Measurements from ENCODE around the gene ALPI.
"Not testable (repeated sequence)": the region's sequence is repeated elsewhere in the genome, so short reads cannot be mapped to it uniquely, and the experiment has no call there.

Gene ALPI

DNA sequence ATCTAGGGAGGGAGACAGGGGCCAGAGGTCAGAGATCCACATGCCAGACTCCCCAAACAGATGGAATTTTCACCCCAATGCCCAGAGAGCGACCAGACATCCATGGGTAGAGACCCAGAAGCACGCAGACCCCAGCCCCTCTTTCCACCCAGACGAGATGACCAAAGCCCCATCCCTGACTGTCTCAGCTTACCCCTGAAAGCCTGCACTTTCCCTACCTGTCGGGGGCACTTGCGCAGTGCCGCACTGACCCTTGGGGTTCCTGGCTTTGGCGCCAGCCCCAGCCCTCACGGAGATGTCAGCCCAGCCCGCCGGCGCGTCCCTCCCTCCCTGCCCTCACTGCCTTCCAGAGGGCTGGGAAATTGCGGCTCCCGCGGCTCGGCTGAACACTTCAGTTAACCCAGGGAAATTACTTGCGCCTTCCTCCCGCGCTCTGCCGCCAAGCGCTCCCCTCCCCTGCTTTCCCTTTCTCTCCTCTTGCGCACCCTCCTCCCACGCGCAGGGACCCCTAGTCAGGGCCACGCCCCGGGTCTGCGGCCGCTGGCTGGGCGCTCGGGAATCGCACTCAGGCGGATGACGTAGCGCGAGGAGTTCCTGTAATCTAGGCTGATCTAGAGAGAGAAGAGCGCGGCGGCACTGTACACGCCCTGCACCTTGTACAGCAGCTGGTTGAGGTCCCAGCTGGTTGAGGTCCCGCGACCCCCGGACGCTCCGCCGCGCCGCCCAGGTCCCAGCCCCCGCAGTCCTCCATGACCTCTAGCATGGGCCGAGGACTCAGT is 37.3 kb upstream of the ALPI start:
- H3K4me3 ChIP-seq (ENCODE audit: control insufficient read depth, low read depth, low read length), result peak overlapping the region; percentile 9
- DNase-seq (ENCODE audit: low read depth), result no peak
- TF ChIP-seq CTCF (IDR thresholded peaks at IDR 0.05; ENCODE audit: control insufficient read depth, insufficient read depth, low read depth, low read length, missing control alignments), result no peak

GRCh38 chr2:232419245-232420072 is 36.5 kb upstream of the ALPI start:
- TF ChIP-seq CTCF (IDR thresholded peaks at IDR 0.05; ENCODE audit: control insufficient read depth, insufficient read depth, low read depth, low read length, missing control alignments), result no peak
- no peak overlapping the region for H3K4me3 ChIP-seq (ENCODE audit: control insufficient read depth, low read depth, low read length)
- DNase-seq (ENCODE audit: low read depth), result no peak

GRCh38 chr2:232420073-232420454 is 35.9 kb upstream of the ALPI start:
- no peak for TF ChIP-seq CTCF (IDR thresholded peaks at IDR 0.05; ENCODE audit: control insufficient read depth, insufficient read depth, low read depth, low read length, missing control alignments)
- no peak overlapping the region for H3K4me3 ChIP-seq (ENCODE audit: control insufficient read depth, low read depth, low read length)
- DNase-seq (ENCODE audit: low read depth), result no peak

GRCh38 chr2:232420463-232421188 is 35.3 kb upstream of the ALPI start:
- no peak overlapping the region for H3K4me3 ChIP-seq (ENCODE audit: control insufficient read depth, low read depth, low read length)
- DNase-seq (ENCODE audit: low read depth), result no peak
- no peak for TF ChIP-seq CTCF (IDR thresholded peaks at IDR 0.05; ENCODE audit: control insufficient read depth, insufficient read depth, low read depth, low read length, missing control alignments)

DNA sequence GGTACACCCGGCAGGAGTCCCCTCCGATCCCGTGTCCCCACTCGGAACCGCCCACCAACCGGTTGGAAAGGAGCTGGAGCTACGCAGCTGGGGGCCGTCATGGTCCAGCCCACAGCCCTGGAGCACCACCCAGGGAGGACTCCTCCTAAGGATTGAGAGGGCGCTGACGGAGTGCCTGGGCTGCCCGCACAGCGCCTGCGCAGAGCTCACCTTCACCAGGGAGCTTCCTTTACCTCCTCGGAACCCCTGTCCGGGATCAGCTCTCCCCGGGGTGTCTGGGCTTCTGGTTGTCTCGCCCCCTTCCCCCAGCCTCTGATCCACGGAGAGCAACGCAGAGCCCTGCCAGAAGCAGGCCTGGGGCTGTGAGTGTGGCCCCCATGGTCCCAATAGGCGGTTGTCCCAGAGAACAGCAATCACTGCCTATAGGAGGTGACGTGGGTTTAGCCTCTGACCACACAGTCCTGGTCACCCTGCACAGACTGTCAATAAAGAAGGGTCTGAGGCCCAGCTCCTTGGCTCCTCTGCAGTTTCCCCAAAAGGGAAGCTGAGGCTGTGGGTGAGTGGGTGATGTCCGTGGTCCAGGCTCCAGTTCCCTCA is 34.7 kb upstream of the ALPI start:
- H3K4me3 ChIP-seq (ENCODE audit: control insufficient read depth, low read depth, low read length), result no peak overlapping the region
- no peak for DNase-seq (ENCODE audit: low read depth)
- TF ChIP-seq CTCF (IDR thresholded peaks at IDR 0.05; ENCODE audit: control insufficient read depth, insufficient read depth, low read depth, low read length, missing control alignments), result no peak

- TF ChIP-seq CTCF (IDR thresholded peaks at IDR 0.05; ENCODE audit: control insufficient read depth, insufficient read depth, low read depth, low read length, missing control alignments), result no peak
- no peak for DNase-seq (ENCODE audit: low read depth)
- no peak overlapping the region for H3K4me3 ChIP-seq (ENCODE audit: control insufficient read depth, low read depth, low read length)
Measured at GRCh38 chr2:232422051-232422450, 33.9 kb upstream of the ALPI start.

DNA sequence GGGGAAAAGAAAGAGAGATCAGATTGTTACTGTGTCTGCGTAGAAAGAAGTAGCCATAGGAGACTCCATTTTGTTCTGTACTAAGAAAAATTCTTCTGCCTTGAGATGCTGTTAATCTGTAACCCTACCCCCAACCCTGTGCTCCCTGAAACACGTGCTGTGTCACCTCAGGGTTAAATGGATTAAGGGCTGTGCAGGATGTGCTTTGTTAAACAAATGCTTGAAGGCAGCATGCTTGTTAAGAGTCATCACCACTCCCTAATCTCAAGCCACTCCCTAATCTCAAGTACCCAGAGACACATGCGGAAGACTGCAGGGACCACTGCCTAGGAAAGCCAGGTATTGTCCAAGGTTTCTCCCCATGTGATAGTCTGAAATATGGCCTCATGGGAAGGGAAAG is 33.0 kb upstream of the ALPI start:
- H3K4me3 ChIP-seq (ENCODE audit: control insufficient read depth, low read depth, low read length); DNase-seq (ENCODE audit: low read depth): not testable (repeated sequence)

DNA sequence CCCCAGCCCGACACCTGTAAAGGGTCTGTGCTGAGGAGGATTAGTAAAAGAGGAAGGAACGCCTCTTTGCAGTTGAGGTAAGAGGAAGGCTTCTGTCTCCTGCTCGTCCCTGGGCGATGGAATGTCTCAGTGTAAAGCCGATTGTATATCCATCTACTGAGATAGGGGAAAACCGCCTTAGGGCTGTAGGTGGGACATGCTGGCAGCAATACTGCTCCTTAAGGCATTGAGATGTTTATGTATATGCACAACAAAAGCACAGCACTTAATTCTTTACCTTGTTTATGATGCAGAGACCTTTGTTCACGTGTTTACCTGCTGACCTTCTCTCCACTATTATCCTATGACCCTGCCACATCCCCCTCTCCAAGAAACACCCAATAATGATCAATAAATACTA is 32.5 kb upstream of the ALPI start:
- not testable (repeated sequence) for H3K4me3 ChIP-seq (ENCODE audit: control insufficient read depth, low read depth, low read length); DNase-seq (ENCODE audit: low read depth)

Measured in AG09309 (cell line).